Measurements from ENCODE around the gene PPM1J.

PPM1J gene

GRCh38 chr1:112665857-112666256 is 49.3 kb downstream of the PPM1J start:
- Histone ChIP-seq H3K79me2 (ENCODE audit: low read length) (no peaks in the 10 kb centered on the region), H3K4me1 (ENCODE audit: low read length) (peaks cover 21% of the 10 kb centered on the region), H3K9ac (ENCODE audit: low read length) (no peak overlapping the region), H4K20me1 (ENCODE audit: insufficient read depth, low read length) (peaks cover 3% of the 10 kb centered on the region; the same call in 1 of the 2 replicates), H2AFZ (ENCODE audit: low read depth, low read length) (no peak overlapping the region), H3K4me2 (ENCODE audit: low read length) (no peak overlapping the region), H3K9me3 (ENCODE audit: insufficient read depth, low read length) (no peaks in the 10 kb centered on the region), H3K27ac (ENCODE audit: low read length) (no peak overlapping the region), H3K27me3 (ENCODE audit: low read depth, low read length) (no peaks in the 10 kb centered on the region), H3K4me3 (ENCODE audit: low read length) (no peak overlapping the region), H3K36me3 (replicated peaks; ENCODE audit: low read depth, low read length) (peaks cover 41% of the 10 kb centered on the region)
- no peak for TF ChIP-seq EZH2phosphoT487 (IDR thresholded peaks at IDR 0.05; ENCODE audit: low read depth)
- TF ChIP-seq, protein P1, sequence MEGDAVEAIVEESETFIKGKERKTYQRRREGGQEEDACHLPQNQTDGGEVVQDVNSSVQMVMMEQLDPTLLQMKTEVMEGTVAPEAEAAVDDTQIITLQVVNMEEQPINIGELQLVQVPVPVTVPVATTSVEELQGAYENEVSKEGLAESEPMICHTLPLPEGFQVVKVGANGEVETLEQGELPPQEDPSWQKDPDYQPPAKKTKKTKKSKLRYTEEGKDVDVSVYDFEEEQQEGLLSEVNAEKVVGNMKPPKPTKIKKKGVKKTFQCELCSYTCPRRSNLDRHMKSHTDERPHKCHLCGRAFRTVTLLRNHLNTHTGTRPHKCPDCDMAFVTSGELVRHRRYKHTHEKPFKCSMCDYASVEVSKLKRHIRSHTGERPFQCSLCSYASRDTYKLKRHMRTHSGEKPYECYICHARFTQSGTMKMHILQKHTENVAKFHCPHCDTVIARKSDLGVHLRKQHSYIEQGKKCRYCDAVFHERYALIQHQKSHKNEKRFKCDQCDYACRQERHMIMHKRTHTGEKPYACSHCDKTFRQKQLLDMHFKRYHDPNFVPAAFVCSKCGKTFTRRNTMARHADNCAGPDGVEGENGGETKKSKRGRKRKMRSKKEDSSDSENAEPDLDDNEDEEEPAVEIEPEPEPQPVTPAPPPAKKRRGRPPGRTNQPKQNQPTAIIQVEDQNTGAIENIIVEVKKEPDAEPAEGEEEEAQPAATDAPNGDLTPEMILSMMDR (IDR thresholded peaks at IDR 0.05; ENCODE audit: low read depth, low read length) = no peak
